Fibroblast of skin of back (primary cell): ENCODE data around the gene MATK.

Source experiments
- DNase-seq: peaks from one replicate; pipeline ENCODE4 v3.0.0-alpha.2; 2013

The MATK gene

DNA sequence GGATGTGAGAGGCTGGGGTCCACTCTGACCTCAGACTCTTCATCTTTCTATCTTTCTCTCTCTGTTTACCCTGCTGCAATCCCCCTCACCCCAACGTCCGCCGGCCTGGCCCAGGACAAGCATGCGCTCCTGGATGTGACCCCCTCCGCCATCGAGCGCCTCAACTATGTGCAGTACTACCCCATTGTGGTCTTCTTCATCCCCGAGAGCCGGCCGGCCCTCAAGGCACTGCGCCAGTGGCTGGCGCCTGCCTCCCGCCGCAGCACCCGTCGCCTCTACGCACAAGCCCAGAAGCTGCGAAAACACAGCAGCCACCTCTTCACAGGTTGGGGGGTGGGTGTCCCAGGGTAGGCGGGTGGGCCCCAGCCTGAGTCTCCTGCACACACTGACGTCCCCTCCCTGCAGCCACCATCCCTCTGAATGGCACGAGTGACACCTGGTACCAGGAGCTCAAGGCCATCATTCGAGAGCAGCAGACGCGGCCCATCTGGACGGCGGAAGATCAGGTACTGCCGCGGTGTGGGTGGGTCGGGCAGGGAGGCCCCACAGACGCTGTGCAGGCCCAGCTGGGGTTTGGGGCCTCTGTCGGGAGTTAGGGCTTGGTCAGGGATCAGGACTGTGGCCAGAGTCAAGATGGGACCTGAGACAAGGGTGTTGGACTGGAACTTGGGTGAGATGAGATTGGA is 39.7 kb downstream of the MATK start:
- DNase-seq = no peak

DNA sequence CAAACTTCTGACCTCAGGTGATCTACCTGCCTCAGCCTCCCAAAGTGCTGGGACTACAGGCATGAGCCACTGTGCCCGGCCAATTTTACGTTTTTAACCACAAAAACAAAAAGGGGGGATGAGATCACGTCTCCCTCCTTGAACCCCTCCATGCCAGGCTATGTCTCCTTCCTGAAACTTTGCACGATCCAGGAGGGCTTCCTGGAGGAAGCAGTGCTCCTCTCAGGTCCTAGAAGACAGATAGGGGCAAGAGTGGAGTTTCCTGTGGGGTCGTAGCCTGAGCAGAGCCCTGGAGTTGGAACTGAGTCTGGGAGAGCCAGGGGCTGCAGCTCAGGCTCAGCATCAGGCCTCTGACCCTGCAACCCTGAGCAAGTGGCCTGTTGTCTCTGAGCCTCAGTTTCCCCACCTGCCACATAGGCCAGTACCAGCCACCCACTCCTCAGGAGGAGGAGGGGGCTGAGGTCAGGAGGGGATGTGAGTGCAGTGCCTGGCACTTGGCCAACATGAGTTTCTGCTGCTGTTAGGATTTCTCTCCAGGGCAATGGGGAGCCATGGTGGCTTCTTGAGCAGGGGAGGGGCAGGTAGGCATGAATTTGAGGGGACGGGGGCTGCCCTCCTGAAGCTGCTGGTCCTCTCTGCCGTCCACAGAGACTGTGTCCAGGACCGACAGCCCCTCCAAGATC is 40.7 kb downstream of the MATK start:
- DNase-seq = no peak

DNA sequence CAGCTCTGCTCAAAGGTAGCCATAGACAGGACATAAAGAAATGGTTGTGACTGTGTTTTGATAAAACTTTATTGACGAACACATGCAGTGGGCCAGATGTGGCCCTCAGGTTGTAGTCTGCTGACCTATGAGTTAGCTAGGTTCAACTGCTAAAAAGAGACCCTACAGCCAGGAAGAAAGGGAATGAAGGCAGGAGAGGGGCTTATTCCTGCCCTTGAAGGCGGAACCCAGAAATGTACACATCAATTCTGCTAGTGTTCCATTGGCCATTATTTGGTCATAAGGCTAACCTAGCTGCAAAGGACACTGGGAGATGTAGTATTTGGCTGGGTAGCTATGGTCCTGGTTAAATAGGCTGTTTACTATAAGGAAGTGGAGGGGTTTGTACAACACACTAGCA is 42.7 kb downstream of the MATK start:
- no peak for DNase-seq

DNA sequence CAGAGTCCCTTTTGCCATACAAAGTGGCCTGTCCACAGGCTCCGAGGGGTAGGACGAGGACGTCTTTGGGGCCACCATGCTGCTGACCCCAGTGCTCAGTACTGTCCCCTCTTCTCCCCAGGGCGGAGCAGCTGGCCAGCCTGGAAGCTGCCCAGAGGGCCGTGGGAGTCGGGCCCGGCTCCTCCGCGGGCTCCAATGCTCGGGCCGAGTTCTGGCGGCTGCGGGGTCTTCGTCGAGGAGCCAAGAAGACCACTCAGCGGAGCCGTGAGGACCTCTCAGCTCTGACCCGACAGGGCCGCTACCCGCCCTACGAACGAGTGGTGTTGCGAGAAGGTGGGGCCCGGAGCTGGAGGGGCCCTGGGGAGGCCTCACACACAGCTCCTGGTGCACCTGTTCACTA is 45.8 kb downstream of the MATK start:
- DNase-seq = no peak

DNA sequence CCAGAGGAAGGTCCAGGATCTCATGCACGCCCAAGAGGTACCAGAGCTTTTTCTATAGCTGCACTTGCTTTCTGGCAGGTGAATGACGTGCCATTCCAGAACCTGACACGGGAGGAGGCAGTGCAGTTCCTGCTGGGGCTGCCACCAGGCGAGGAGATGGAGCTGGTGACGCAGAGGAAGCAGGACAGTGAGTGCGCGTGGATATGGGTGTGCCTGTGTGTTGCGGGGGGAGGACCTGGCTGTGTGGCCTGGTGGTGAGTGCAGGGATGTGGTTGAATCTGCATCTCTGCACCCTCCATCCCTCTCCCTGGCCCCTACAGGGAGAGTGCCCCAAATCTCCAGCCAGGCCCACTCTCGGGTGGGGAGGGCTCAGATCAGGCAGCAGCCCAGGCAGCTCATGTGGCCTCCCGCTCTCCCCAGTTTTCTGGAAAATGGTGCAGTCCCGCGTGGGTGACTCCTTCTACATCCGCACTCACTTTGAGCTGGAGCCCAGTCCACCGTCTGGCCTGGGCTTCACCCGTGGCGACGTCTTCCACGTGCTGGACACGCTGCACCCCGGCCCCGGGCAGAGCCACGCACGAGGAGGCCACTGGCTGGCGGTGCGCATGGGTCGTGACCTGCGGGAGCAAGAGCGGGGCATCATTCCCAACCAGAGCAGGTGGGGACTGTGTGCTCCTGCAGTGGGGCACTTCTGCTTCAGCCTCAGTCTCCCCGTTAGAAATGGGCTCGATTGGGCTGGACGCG is 47.5 kb downstream of the MATK start:
- no peak for DNase-seq

DNA sequence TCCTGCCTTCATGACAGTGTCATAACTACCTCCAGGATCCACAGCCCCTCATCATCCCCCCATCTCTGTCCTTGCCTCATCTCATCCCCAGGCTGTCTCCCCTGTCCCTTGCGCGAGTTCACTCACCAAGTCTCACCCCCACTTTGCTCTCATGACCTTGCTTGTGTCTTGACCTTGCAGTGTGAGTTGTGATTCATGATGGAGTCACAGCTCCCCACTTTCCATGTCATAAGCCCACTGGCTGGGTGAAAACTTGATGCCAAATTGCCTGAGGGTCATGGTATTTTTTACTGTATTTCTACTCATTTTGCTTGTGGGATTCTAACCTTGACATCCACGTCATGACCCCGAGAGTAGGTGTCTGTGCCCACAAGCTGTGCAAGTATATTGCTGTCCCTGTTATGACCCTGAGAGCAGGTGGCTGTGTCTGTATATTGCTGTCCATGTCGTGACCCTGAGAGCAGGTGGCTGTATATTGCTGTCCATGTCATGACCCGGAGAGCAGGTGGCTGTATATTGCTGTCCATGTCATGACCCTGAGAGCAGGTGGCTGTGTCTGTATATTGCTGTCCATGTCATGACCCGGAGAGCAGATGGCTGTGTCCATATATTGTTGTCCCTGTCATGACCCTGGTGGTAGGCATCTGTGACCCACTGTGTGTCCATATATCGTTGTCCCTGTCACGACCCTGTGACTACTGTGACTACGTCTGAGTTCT is 48.5 kb downstream of the MATK start:
- no peak for DNase-seq

DNA sequence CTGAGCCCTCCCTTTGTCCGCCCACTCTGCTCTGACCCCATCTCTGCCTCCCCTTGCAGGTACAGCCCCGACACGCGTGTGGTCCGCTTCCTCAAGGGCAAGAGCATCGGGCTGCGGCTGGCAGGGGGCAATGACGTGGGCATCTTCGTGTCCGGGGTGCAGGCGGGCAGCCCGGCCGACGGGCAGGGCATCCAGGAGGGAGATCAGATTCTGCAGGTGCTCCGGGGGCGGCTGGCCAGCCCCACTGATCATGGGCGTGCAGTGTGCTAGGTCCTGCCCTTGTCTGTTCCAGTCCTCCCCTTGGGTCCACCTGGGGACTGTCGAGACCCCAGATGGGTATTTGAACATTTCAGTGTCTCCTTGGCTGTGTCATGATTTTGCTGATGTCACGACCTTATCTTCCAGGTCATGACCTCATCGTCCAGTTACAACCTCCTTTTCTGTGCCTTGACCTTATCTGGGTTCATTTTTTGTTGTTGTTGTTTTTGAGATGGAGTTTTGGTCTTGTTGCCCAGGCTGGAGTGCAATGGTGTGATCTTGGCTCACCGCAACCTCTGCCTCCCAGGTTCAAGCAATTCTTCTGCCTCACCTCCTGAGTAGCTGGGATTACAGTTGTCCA is 50.0 kb downstream of the MATK start:
- DNase-seq = no peak

DNA sequence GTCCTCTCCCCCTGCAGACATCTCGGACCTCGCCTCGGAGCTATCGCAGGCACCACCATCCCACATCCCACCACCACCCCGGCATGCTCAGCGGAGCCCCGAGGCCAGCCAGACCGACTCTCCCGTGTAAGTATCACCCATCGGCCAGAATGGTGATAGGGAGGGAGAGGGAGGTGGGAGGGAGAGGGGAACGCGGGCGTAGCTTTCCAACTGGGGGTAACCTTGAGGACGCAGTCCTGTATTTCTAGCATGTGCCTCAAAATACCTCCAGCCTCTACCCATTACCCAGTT is 51.9 kb downstream of the MATK start:
- no peak for DNase-seq

DNA sequence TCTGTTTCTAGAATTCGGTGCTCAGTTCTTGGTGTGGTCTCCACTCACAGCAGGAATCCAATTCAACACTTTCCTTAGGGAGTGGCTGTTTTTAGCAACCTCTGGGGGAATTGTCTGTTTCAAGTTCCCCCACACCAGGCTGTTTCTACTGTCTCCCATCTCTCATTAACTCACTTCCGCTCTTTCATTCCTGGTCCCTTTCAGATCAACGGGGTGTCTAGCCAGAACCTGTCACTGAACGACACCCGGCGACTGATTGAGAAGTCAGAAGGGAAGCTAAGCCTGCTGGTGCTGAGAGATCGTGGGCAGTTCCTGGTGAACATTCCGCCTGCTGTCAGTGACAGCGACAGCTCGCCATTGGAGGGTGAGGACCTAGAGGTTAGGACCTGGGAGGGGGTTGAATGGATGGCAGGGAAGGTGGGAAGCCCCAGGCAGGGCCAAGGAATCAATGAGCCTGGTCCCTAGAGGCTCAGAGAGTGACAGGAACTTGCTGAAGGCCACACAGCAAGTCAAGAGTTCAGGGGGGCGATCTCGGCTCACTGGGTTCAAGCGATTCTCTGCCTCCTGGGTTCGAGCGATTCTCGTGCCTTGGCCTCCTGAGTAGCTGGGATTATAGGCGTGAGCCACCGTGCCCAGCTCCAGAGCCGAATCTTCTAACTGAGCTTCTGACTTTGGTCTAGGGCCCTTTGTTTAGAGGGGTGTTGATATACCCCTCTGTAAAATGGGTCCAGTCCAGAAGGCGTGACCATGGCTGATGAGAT is 52.5 kb downstream of the MATK start:
- no peak for DNase-seq

DNA sequence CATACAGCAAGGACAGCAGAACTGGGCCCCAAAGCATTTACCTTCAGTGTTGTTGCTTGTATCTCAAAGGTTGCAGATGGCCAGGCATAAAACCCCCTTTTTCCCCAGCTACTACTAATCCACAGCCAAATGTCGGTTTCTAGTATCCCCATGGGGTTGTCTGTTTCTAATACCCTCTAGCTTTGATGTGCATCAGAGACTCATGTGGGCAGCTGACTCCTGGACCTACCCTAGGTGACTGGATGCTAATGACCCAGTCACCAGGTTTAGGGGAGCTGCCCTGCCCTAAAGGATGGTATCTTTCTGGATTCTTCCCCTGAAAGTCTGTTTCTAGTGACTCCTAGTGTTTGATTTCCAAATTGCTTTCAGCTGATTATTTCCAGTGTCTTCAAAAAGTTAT is 54.1 kb downstream of the MATK start:
- no peak for DNase-seq

DNA sequence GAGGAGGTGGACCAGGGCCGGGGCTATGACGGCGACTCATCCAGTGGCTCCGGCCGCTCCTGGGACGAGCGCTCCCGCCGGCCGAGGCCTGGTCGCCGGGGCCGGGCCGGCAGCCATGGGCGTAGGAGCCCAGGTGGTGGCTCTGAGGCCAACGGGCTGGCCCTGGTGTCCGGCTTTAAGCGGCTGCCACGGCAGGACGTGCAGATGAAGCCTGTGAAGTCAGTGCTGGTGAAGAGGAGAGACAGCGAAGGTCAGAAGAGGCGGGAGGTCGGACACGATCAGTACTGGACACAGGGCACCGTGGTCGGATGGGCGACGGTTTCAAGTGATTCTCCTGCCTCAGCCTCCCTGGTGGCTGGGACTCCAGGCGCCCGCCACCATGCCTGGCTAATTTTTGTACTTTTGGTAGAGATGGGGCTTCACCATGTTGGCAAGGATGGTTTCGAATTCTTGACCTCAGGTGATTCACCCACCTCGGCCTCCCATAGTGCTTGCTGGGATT is 55.7 kb downstream of the MATK start:
- no peak for DNase-seq
